ENCODE data around the gene CACNA1G. TPM values are rescaled to one million over a fixed set of nuclear protein-coding genes. Genes with fewer than 3 reads are reported as not detected.

Gene CACNA1G
- total and polyA plus RNA-seq, 10 donors = 0.02 to 1.3 (median 0.09) TPM; not detected in 1

DNA sequence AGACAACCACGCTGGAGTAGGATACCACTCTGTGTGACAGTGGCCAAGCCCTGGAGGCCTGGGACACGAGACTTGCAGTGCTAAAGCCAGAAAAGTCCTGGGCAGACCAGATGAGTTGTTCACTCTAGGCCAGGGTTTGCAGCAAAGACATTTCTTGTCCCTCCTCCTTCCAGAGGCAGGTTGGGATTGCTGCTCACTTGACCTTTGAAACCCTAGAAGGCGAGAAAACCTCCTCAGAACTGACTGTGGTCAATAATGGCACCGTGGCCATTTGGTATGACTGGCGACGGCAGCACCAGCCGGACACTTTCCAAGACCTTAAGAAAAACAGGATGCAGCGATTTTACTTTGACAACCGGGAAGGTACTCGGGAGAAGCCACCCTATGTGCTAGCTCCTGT lies 37.7 kb upstream of the CACNA1G start:
- WGBS, 5 donors = 90 to 94% (median 91%) methylated on average over 9 to 10 of the region's 10 CpGs
- Histone ChIP-seq H3K27me3 (replicated peaks in 1 of 7) (peaks cover 0 to 2% (median 0%) of the 10 kb centered on the region in 7 donors), H3K36me3 (no peaks in the 10 kb centered on the region), H3K4me1 (no peaks in the 10 kb centered on the region), H3K9me3 (no peaks in the 10 kb centered on the region), H3K27ac (no peak overlapping the region), H3K4me3 (no peak overlapping the region)
- intact Hi-C loops (cut with DNase I; ENCODE audit: low total_unique reads) = no loop called here
- no peak for DNase-seq
- TF ChIP-seq POLR2AphosphoS5 (IDR thresholded peaks at IDR 0.05) (no peak), POLR2A (IDR thresholded peaks at IDR 0.05) (no peak)
- TF ChIP-seq, protein P1, sequence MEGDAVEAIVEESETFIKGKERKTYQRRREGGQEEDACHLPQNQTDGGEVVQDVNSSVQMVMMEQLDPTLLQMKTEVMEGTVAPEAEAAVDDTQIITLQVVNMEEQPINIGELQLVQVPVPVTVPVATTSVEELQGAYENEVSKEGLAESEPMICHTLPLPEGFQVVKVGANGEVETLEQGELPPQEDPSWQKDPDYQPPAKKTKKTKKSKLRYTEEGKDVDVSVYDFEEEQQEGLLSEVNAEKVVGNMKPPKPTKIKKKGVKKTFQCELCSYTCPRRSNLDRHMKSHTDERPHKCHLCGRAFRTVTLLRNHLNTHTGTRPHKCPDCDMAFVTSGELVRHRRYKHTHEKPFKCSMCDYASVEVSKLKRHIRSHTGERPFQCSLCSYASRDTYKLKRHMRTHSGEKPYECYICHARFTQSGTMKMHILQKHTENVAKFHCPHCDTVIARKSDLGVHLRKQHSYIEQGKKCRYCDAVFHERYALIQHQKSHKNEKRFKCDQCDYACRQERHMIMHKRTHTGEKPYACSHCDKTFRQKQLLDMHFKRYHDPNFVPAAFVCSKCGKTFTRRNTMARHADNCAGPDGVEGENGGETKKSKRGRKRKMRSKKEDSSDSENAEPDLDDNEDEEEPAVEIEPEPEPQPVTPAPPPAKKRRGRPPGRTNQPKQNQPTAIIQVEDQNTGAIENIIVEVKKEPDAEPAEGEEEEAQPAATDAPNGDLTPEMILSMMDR (IDR thresholded peaks at IDR 0.05 in 8 of 11, conservative IDR thresholded peaks at IDR 0.05 in 3 of 11) = no peak

DNA sequence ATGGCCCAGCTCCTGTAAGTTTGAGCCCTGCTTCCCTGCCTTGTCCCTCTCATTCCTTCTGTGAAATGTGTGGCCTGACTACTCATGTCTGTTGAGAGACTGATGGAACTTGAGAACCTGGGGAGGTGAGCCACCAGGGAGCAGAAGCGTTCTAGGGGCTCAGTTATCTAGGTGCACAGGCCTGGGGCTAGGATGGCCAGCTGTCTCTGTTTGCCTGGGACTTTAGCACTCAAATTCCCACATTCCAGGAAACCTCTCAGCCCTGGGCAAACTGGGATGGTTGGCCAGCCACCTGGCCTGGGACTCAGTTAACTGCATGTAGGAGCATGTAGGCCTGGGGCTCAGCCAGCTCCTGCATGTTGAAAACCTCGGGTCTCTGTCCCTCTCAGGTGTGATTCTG lies 37.3 kb upstream of the CACNA1G start:
- Histone ChIP-seq H3K36me3 (no peaks in the 10 kb centered on the region), H3K27me3 (replicated peaks in 1 of 7) (peaks cover 0 to 7% (median 0%) of the 10 kb centered on the region in 7 donors), H3K9me3 (no peaks in the 10 kb centered on the region), H3K4me1 (no peaks in the 10 kb centered on the region), H3K27ac (no peak overlapping the region), H3K4me3 (no peak overlapping the region)
- WGBS, 5 donors = 74 to 94% (median 86%) methylated on average over 2 of the region's 2 CpGs
- TF ChIP-seq POLR2AphosphoS5 (IDR thresholded peaks at IDR 0.05) = no peak
- TF ChIP-seq, protein P1 (IDR thresholded peaks at IDR 0.05 in 8 of 11, conservative IDR thresholded peaks at IDR 0.05 in 3 of 11) = no peak
- TF ChIP-seq POLR2A (IDR thresholded peaks at IDR 0.05) = no peak
- no peak for DNase-seq
- intact Hi-C loops (cut with DNase I; ENCODE audit: low total_unique reads) = no loop called here

DNA sequence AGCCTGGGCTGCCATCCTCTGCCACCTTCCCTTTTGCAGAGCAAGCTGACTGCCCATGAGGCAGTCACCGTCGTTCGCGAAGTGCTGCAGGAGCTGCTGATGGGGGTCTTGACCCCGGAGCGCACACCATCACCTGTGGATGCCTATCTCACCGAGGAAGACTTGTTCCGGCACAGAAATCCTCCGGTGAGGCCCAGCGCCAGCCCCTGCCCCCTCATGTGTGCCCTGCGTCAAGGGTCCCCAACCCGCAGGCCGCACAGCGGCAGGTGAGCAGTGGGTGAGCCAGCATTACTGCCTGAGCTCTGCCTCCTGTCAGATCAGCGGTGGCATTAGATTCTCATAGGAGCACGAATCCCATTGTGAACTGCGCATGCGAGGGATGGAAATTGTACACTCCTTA lies 35.7 kb upstream of the CACNA1G start:
- Histone ChIP-seq H3K36me3 (no peaks in the 10 kb centered on the region), H3K4me3 (no peak overlapping the region), H3K27ac (no peak overlapping the region), H3K4me1 (no peaks in the 10 kb centered on the region), H3K27me3 (replicated peaks in 1 of 7) (peaks cover 0 to 23% (median 6%) of the 10 kb centered on the region in 7 donors), H3K9me3 (no peaks in the 10 kb centered on the region)
- intact Hi-C loops (cut with DNase I; ENCODE audit: low total_unique reads) = no loop called here
- TF ChIP-seq POLR2A (IDR thresholded peaks at IDR 0.05) (no peak), POLR2AphosphoS5 (IDR thresholded peaks at IDR 0.05) (no peak)
- TF ChIP-seq, protein P1 (IDR thresholded peaks at IDR 0.05 in 8 of 11, conservative IDR thresholded peaks at IDR 0.05 in 3 of 11) = no peak
- no peak for DNase-seq
- 89 to 94% (median 90%) methylated on average over 8 to 18 of the region's 18 CpGs for WGBS, 5 donors

DNA sequence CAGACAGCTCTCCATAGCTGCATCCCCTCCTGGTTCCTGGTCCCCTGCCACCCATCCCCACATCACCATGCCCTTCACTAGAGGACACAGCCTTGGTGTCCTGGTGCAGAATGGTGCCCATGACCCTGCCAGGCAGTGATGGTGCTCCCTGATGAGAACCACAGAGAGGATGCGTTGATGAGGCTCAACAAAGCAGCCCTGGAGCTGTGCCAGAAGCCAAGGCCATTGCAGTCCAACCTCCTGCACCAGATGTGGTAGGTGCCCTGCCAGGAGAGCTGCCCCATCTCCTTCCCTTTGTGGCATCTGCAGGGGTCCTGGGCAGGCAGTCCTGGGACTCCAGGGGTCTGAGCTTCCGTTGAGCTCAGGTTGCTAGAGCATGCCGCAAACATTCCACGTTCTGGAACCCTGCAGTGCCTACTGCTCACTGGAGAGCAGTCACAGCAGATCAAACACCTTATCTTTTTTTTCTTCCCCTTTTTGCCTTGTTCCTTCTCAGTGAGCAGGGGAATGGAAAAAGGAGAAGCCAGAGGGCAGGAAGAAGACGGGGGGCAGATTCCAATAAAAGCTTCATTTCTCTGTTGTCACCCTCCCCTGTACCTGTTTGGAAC lies 33.3 kb upstream of the CACNA1G start:
- Histone ChIP-seq H3K27me3 (replicated peaks in 1 of 7) (peaks cover 0 to 47% (median 24%) of the 10 kb centered on the region in 7 donors), H3K27ac (no peak overlapping the region), H3K4me3 (no peak overlapping the region), H3K9me3 (no peaks in the 10 kb centered on the region), H3K36me3 (no peaks in the 10 kb centered on the region), H3K4me1 (peaks cover 0 to 6% (median under 1%) of the 10 kb centered on the region in 6 donors)
- no peak for TF ChIP-seq POLR2A (IDR thresholded peaks at IDR 0.05)
- TF ChIP-seq POLR2AphosphoS5 (IDR thresholded peaks at IDR 0.05) = no peak
- TF ChIP-seq, protein P1 (IDR thresholded peaks at IDR 0.05 in 8 of 11, conservative IDR thresholded peaks at IDR 0.05 in 3 of 11) = no peak
- intact Hi-C loops (cut with DNase I; ENCODE audit: low total_unique reads) = no loop called here
- DNase-seq = no peak
- WGBS, 5 donors = 37 to 48% (median 45%) methylated on average over 4 to 5 of the region's 5 CpGs

Measured in spleen (tissue), 11 donors.